GM20000 (cell line): ENCODE data around the gene ZBTB8B.

ENCODE experiments used
- DNase-seq: peaks from one replicate; pipeline ENCODE4 v3.0.0; 2012; ENCODE audit warnings: low spot score
- CTCF ChIP-seq: IDR thresholded peaks from 2 replicates; pipeline ENCODE4 v1.5.1; 2012; ENCODE audit warnings: mild to moderate bottlenecking, control low read depth; ENCODE audit errors: extremely low read depth, missing control alignments

ZBTB8B gene

DNA sequence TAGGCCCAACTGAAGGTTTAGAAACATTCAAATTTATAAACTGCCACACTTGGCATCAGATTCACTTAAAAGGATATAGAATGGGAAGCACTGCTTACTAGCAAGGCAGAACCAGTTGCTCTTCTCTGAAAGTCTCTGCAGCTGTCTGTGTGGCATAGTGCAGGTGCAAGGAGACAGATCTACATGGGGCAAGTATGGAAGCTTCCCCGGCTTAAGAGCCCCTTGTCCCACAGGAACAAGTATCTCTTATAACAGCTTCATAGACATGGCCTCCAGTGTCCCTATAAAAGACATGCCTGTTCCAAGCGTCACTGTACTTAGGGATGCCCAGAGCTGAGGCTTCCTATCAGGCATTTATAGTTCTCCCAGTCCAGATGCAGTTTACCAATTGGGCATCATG, 26.5 kb downstream of the ZBTB8B start:
- TF ChIP-seq CTCF = no peak
- no peak for DNase-seq

DNA sequence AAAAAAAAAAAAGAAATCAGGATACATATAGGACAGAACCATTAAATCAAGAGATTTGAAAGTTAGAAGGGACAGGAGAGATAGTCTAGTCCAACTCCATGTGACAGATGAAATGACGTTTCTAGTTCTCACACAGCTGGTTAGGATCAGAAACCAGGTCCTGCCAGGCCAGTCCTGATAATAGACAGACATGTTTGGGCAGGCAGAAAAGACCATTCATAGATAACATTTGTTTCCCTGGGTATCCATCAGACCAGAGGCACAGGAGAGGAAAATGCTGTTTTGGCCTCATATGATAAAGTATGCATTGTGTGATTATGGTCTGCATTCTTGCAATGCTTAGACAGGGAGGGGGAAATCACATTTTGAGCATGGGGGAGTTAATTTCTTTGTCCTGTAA, 29.3 kb downstream of the ZBTB8B start:
- no peak for DNase-seq
- TF ChIP-seq CTCF = no peak

GRCh38 chr1:32494711-32495337, 30.0 kb downstream of the ZBTB8B start:
- TF ChIP-seq CTCF = no peak
- no peak for DNase-seq

DNA sequence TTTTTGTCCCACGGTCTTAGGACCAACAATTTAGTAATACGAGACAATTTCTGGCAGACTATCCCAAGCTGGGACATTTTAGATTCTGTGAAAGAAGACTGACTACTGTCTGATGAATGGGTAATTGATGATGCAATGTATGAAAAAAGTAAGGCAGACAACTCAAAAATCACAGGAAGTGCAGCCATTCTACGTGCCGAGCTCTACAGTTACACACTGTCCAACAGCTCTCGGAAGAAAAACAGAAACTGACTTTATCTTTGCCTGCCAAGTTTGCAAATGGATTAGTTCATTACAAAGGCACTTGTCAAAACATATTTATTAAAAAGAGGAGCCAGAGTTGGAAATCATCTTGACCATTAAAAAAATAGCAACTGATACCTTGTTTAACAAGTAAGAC, 31.3 kb downstream of the ZBTB8B start:
- no peak for TF ChIP-seq CTCF
- DNase-seq = no peak

DNA sequence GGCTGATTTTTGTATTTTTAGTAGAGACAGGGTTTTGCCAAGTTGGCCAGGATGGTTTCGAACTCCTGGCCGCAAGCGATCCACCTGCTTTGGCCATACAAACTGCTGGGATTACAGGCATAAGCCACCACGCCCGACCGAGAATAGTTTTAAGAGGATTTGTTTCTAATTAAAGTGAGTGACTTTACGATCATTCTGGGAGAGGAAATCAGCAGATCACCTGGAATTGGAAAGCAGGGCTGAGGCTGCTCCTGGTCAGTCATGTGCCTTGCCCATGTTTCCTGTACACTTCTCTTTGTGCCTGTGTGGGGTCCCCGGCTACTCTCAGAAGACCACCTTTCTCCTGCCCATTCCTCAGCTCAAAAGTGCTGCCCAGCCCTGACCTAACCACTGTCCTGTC, 33.9 kb downstream of the ZBTB8B start:
- no peak for TF ChIP-seq CTCF

DNA sequence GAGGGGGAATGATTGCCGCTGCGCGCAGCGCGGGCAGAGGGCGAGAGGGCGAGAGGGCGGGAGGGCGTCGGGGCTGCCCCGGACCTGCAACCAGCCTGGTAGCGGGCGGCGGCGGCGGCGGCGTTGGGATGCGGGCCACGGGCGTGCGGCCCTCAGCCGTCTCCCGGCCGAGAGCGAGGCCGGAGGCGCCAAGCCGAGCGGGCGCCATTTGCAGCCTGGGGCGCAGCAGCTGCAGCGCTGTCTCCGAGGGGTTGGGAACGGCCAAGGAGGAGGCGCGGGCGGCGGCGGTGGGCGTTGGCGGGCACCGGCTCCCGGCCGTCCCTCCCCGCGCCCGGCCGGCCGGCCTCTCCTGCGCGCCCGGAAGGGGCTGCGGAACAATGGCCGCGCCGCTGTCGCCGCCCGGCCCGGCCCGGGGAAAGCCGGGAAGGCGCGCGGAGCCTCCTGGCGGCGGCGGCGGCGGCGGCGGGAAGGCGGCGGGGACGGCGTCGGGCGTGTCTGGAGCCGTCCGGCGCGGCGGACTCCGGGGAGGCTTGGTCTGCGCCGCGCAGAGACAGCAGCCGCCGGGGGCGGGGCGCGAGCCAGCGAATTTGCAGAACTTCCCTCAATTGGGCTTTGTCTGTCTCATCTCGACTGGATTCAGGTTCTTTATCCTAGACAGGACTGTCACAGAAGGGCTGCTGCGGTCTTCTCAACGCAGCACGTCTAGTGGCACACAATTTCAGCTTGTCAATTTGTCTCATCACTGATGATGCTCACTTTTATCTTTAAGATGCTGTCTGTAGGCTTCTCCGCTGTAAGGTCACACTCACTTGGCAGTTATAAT, 35.7 kb downstream of the ZBTB8B start:
- DNase-seq = peak; percentile 85
- TF ChIP-seq CTCF = no peak

More for the DNA sequence above, 33.9 kb downstream of the ZBTB8B start:
- DNase-seq = no peak

DNA sequence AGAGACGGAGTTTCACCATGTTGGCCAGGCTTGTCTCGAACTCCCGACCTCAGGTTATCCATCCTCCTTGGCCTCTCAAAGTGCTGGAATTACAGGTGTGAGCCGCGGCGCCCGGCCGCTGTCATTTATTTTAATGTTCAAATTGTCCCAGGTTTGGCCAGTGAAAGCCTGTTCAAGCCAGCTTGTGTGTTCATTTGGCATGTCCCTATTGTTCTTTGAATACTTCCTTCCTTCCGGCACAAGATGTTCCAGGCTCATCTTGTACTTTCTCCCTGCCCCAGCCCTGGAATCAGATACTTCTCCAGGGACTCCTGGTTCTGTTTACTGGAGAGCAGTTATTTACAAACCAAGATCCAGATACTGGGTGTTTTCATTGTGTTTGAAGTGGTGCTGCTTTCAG, 37.0 kb downstream of the ZBTB8B start:
- peak; percentile 3 for DNase-seq
- TF ChIP-seq CTCF = no peak
